H1 (cell line): ENCODE results near the gene EHHADH. TPM values are rescaled to one million over a fixed set of nuclear protein-coding genes. Genes with fewer than 3 reads are reported as not detected.

Experiments
- CTCF ChIA-PET: fragments of 300-600 bp; sonication (Branson Sonifier 250); formaldehyde crosslinking; loops from one replicate; lab custom pipeline; 2021; ENCODE audit not compliant: partially characterized antibody; lab: Charles Lee
- POLR2A ChIA-PET: fragments of 300-600 bp; sonication (Branson Sonifier 250); formaldehyde crosslinking; loops from one replicate; lab custom pipeline; 2021; ENCODE audit warnings: inconsistent platforms; ENCODE audit not compliant: partially characterized antibody; lab: Charles Lee
- DNase-seq, 2 experiments: peaks; one replicate each; pipeline versions ENCODE4 v3.0.0 to v3.0.0-alpha.2; 2010 to 2022; ENCODE audit warnings: low spot score in 2 of 2, low read depth in 1 of 2, mixed read lengths in 1 of 2
- FAIRE-seq: peaks from 2 replicates; lab custom pipeline; 2011; peaks lifted over from hg19 to GRCh38; lab: Jason Lieb, UNC
- H2AFZ ChIP-seq: 2 replicates; pipeline ENCODE4 v1.8.1; 2012; ENCODE audit warnings: low read length, inconsistent platforms
- H2AK5ac ChIP-seq: 2 replicates; pipeline ENCODE4 v1.6.1; 2013; ENCODE audit warnings: low read depth, low read length
- H2BK120ac ChIP-seq: replicated peaks from 2 replicates; pipeline ENCODE3; 2013; ENCODE audit warnings: low read depth, low read length, inconsistent platforms
- H2BK12ac ChIP-seq: 2 replicates; pipeline ENCODE4 v1.6.1; 2013; ENCODE audit warnings: low read depth, low read length
- H2BK15ac ChIP-seq: 2 replicates; pipeline ENCODE4 v1.6.1; 2013; ENCODE audit warnings: low read length
- H2BK20ac ChIP-seq: 2 replicates; pipeline ENCODE4 v1.6.1; 2013; ENCODE audit warnings: low read length
- H2BK5ac ChIP-seq: 2 replicates; pipeline ENCODE4 v1.6.1; 2013; ENCODE audit warnings: low read depth, low read length
- H3K14ac ChIP-seq: 2 replicates; pipeline ENCODE4 v1.6.1; 2013; ENCODE audit warnings: inconsistent platforms; ENCODE audit not compliant: insufficient read length
- H3K18ac ChIP-seq: 2 replicates; pipeline ENCODE4 v1.6.1; 2013; ENCODE audit warnings: low read length; ENCODE audit errors: extremely low read depth
- H3K23ac ChIP-seq: 2 replicates; pipeline ENCODE4 v1.6.1; 2013; ENCODE audit warnings: inconsistent platforms; ENCODE audit not compliant: insufficient read length
- H3K23me2 ChIP-seq: 2 replicates; pipeline ENCODE4 v1.6.1; 2013; ENCODE audit warnings: low read depth, low read length
- H3K27ac ChIP-seq: 2 replicates; pipeline ENCODE4 v1.6.1; 2011; ENCODE audit warnings: low read depth, low read length, inconsistent platforms
- H3K27me3 ChIP-seq, 4 experiments: replicated peaks in 1 of 4; 1 replicate in 1 of 4; 2 replicates in 3 of 4; pipeline versions ENCODE4 v1.6.1 to v1.8.1; 2011 to 2013; ENCODE audit warnings: low read length in 3 of 4, mild to moderate bottlenecking in 3 of 4, inconsistent platforms in 2 of 4, mixed read lengths in 2 of 4, moderate library complexity in 1 of 4; ENCODE audit not compliant: control insufficient read depth in 3 of 4, insufficient read depth in 3 of 4; ENCODE audit errors: extremely low read depth in 1 of 4
- H3K36me3 ChIP-seq, 4 experiments: 2 replicates each; pipeline versions ENCODE4 v1.6.1 to v1.8.1; 2011 to 2013; ENCODE audit warnings: mild to moderate bottlenecking in 4 of 4, low read length in 3 of 4, moderate library complexity in 2 of 4, control low read depth in 1 of 4, inconsistent platforms in 1 of 4; ENCODE audit not compliant: insufficient read depth in 4 of 4, control insufficient read depth in 2 of 4
- H3K4ac ChIP-seq: replicated peaks from 2 replicates; pipeline ENCODE3; 2013; ENCODE audit warnings: low read length, low read depth, mixed read lengths, inconsistent platforms; ENCODE audit not compliant: insufficient read length
- H3K4me1 ChIP-seq, 4 experiments: replicated peaks in 1 of 4; 1 replicate in 1 of 4; 2 replicates in 3 of 4; pipeline versions ENCODE4 v1.6.1 to v1.8.1; 2011 to 2013; ENCODE audit warnings: low read length in 3 of 4, inconsistent platforms in 2 of 4, mixed read lengths in 1 of 4; ENCODE audit not compliant: insufficient read depth in 4 of 4, control insufficient read depth in 3 of 4
- H3K4me2 ChIP-seq, 2 experiments: 2 replicates each; pipeline versions ENCODE4 v1.6.1 to v1.8.1; 2011 to 2013; ENCODE audit warnings: low read depth in 2 of 2, low read length in 2 of 2, control low read depth in 1 of 2, inconsistent platforms in 1 of 2, mild to moderate bottlenecking in 1 of 2; ENCODE audit not compliant: insufficient read depth in 1 of 2
- H3K4me3 ChIP-seq, 4 experiments: fragments of 200-600, 300-600 bp in 1 of 4; sonication (generic), shearing (Covaris generic), sonication (Bioruptor Twin) in 1 of 4; 2 replicates each; pipeline versions ENCODE4 v1.5.1 to v1.8.1; 2011 to 2016; ENCODE audit warnings: low read length in 4 of 4, low read depth in 3 of 4, control low read depth in 2 of 4, inconsistent platforms in 2 of 4, mild to moderate bottlenecking in 2 of 4, mixed read lengths in 1 of 4, moderate library complexity in 1 of 4; ENCODE audit not compliant: insufficient read depth in 2 of 4; ENCODE audit errors: extremely low read depth in 1 of 4
- H3K56ac ChIP-seq: replicated peaks from 2 replicates; pipeline ENCODE3; 2013; ENCODE audit warnings: low read depth, mild to moderate bottlenecking, mixed read lengths, low read length, inconsistent platforms; ENCODE audit not compliant: insufficient read length
- H3K79me1 ChIP-seq: 2 replicates; pipeline ENCODE4 v1.6.1; 2013; ENCODE audit warnings: low read depth, low read length, control low read depth
- H3K79me2 ChIP-seq, 2 experiments: 2 replicates each; pipeline versions ENCODE4 v1.6.1 to v1.8.1; 2012 to 2013; ENCODE audit warnings: low read length in 2 of 2, mild to moderate bottlenecking in 2 of 2, inconsistent platforms in 1 of 2; ENCODE audit not compliant: insufficient read depth in 2 of 2, control insufficient read depth in 1 of 2
- H3K9ac ChIP-seq, 4 experiments: replicated peaks in 1 of 4; 1 replicate in 1 of 4; 2 replicates in 3 of 4; pipeline versions ENCODE4 v1.6.1 to v1.8.1; 2011 to 2013; ENCODE audit warnings: low read depth in 3 of 4, low read length in 3 of 4, control low read depth in 2 of 4, mild to moderate bottlenecking in 2 of 4, moderate library complexity in 2 of 4, inconsistent platforms in 1 of 4; ENCODE audit errors: extremely low read depth in 1 of 4
- H3K9me3 ChIP-seq, 2 experiments: 2 replicates each; pipeline versions ENCODE4 v1.6.1 to v1.8.1; 2012 to 2013; ENCODE audit warnings: mild to moderate bottlenecking in 2 of 2, moderate library complexity in 2 of 2, control low read depth in 1 of 2, inconsistent platforms in 1 of 2, low read depth in 1 of 2, low read length in 1 of 2, mixed read lengths in 1 of 2; ENCODE audit not compliant: insufficient read depth in 2 of 2
- H4K20me1 ChIP-seq, 2 experiments: replicated peaks in 1 of 2; 2 replicates each; pipeline versions ENCODE3 to v1.8.1; 2011 to 2013; ENCODE audit warnings: inconsistent platforms in 2 of 2, low read length in 2 of 2, mild to moderate bottlenecking in 1 of 2; ENCODE audit not compliant: insufficient read depth in 2 of 2, control insufficient read depth in 1 of 2
- H4K5ac ChIP-seq: 2 replicates; pipeline ENCODE4 v1.6.1; 2013; ENCODE audit warnings: low read length, low read depth, mixed read lengths, inconsistent platforms; ENCODE audit not compliant: insufficient read length
- H4K8ac ChIP-seq: 2 replicates; pipeline ENCODE4 v1.8.0; 2013; ENCODE audit warnings: mild to moderate bottlenecking, moderate library complexity, low read length, inconsistent platforms; ENCODE audit not compliant: insufficient read depth; ENCODE audit errors: extremely low read depth
- H4K91ac ChIP-seq: replicated peaks from 2 replicates; pipeline ENCODE3; 2013; ENCODE audit warnings: low read length, mixed read lengths, inconsistent platforms; ENCODE audit not compliant: insufficient read length
- CBX8 ChIP-seq: fragments of 300-800, 300-1000 bp; sonication (generic); IDR thresholded peaks from 2 replicates; pipeline ENCODE4 v1.7.1; 2016; ENCODE audit warnings: low read depth, low read length, borderline replicate concordance
- PHF8 ChIP-seq: fragments of 200-600 bp; sonication (generic); conservative IDR thresholded peaks from 2 replicates; pipeline ENCODE4 v1.7.1; 2012; ENCODE audit warnings: low read depth, mild to moderate bottlenecking, inconsistent platforms, low read length, moderate library complexity
- RBBP5 ChIP-seq: IDR thresholded peaks from 2 replicates; pipeline ENCODE4 v1.7.1; 2012; ENCODE audit warnings: low read depth, mild to moderate bottlenecking, inconsistent platforms, low read length, moderate library complexity, borderline replicate concordance
- TAF1 ChIP-seq: IDR thresholded peaks from 2 replicates; pipeline ENCODE4 v1.6.1; 2011; ENCODE audit warnings: mild to moderate bottlenecking, low read depth, low read length
- YY1 ChIP-seq: IDR thresholded peaks from 2 replicates; pipeline ENCODE4 v1.6.1; 2011; ENCODE audit warnings: low read depth, mild to moderate bottlenecking, low read length
- ZNF274 ChIP-seq: IDR thresholded peaks from 2 replicates; pipeline ENCODE4 v1.7.0; 2012; ENCODE audit warnings: low read length, borderline replicate concordance; ENCODE audit errors: extremely low read depth
- WGBS, 2 experiments: shearing (Covaris generic) in 1 of 2; methylation state at CpG; one replicate each; pipeline versions ENCODE4 v1.1.6 to v1.1.7; 2013 to 2015; ENCODE audit warnings: low lambda C conversion rate in 2 of 2, mixed read lengths in 2 of 2, inconsistent platforms in 1 of 2, low coverage in 1 of 2, missing lambda C conversion rate in 1 of 2; ENCODE audit not compliant: insufficient replicate concordance in 2 of 2, insufficient coverage in 1 of 2, insufficient read length in 1 of 2; ENCODE audit errors: extremely low coverage in 1 of 2, missing lambda C conversion rate in 1 of 2; 5-methylcytosine and 5-hydroxymethylcytosine counted together
- long read RNA-seq, 2 experiments: library from RNA in 1 of 2; library from capped mRNA in 1 of 2; stranded (forward); transcript quantifications; one replicate each; pipeline ENCODE4 v2.0.0, GENCODE V29; 2021; ENCODE audit warnings: inconsistent platforms in 1 of 2
- polyA minus RNA-seq, 3 experiments: library from RNA; depleted of rRNA, polyadenylated mRNA; stranded (reverse); fragments of >200 nt; gene quantifications; 1 replicate in 2 of 3; 2 replicates in 1 of 3; pipeline ENCODE4 v1.2.3, GENCODE V29; 2011
- polyA plus RNA-seq, 7 experiments: library from polyadenylated mRNA; depleted of rRNA in 3 of 7; stranded (reverse) in 5 of 7; unstranded in 2 of 7; fragments of >200 nt in 5 of 7; fragments of 200-250 nt in 2 of 7; gene quantifications; 1 replicate in 5 of 7; 2 replicates in 1 of 7; 4 replicates in 1 of 7; pipeline versions ENCODE4 v1.2.1 to v1.2.3, GENCODE V29; 2011 to 2013; ENCODE audit warnings: missing spikeins in 2 of 7, mixed read lengths in 2 of 7
- total RNA-seq: library from RNA; stranded (reverse); fragmentation: NEBNext Ultra II Directional; extraction: Animal tissue kit (Norgen Biotek cat#: 25700); gene quantifications from 2 replicates; pipeline ENCODE4 v1.2.1, GENCODE V29; 2021

The EHHADH gene
- total RNA-seq, result 2.9 and 3.5 TPM in 2 replicates
- 0.82 and 1.4 TPM in 2 replicates for polyA plus RNA-seq (2011; rRNA removed)
- polyA plus RNA-seq (2011; cell fraction: cytosol; rRNA removed), result 1.7 TPM
- 1.6 TPM for polyA plus RNA-seq (2011; cell fraction: nucleus; rRNA removed)
- polyA plus RNA-seq (2012, experiment 1 of 2), result 1.2 to 2.4 TPM (median 2.2 TPM) in 4 replicates
- polyA plus RNA-seq (2012, experiment 2 of 2), result 0.07 TPM
- 1.0 TPM for polyA plus RNA-seq (2013, experiment 1 of 2)
- polyA plus RNA-seq (2013, experiment 2 of 2), result 1.0 TPM
- polyA minus RNA-seq (2011; rRNA and poly(A)+ RNA removed), result 4.6 and 5.0 TPM in 2 replicates
- polyA minus RNA-seq (2011; cell fraction: cytosol; rRNA and poly(A)+ RNA removed), result 4.4 TPM
- polyA minus RNA-seq (2011; cell fraction: nucleus; rRNA and poly(A)+ RNA removed), result 2.4 TPM
- long read RNA-seq, experiment 1, partial matches to known transcripts, result 0 of 2 reads
- long read RNA-seq, experiment 1, other reads (novel, unspliced or antisense), result 1 of 2 reads
- long read RNA-seq, experiment 2, partial matches to known transcripts, result 0 of 1 reads
- long read RNA-seq, experiment 2, other reads (novel, unspliced or antisense), result 0 of 1 reads

DNA sequence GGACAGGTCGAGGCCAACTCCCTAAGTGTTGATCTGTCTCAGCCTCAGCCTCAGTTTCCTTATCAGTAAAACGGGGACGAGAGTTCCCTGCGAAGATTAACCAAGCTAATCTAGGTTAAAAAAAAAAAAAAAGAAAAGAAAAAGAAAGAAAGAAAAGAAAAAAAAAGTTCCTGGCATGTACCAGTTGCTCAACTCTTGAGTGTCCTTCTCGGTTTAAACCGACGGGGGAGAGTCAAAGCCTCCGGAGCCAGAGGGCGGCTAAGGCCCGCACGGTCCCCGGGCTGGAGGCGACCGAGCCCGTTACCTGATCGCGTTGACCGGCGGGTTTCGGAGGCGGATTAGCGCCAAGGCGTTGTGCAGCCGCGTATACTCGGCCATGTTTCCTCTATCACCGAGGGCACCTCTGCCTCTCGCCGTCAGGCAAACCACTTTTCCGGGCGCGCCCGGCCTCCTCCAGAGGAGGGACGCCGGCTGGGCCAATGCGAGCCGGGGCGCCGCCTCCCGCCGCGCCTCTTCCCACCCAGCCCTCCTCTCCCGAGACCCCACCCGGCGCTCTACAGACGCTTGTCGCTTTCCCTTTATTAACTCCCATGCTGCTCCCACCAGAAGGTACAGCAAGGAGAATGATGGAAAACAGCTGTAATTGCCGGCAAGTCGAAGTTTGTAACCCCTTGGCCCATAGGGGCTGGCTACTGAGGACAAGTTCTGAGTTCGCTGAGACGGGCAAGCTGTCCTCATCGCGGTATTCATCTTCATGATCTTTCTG lies at the start of gene EHHADH:
TSS of gene EHHADH (minus strand) at position 405 of the 766 bp plus-strand sequence. CDS start at position 378, 27 bp downstream.
- peaks cover 0 to 4% of the 10 kb centered on the region in 2 experiments; a peak in 3 of 4 replicates for H3K9me3 ChIP-seq
- no peak within 1 kb of the TSS for H2BK120ac ChIP-seq
- no peak within 1 kb of the TSS for H3K56ac ChIP-seq
- DNase-seq, result peak in 1 of 2 experiments; percentile 61
- H4K91ac ChIP-seq, result no peak within 1 kb of the TSS
- H2BK15ac ChIP-seq, result no peak within 1 kb of the TSS
- peak within 1 kb of the TSS; percentile 62; the same call in 1 of the 2 replicates for H4K8ac ChIP-seq
- H3K23me2 ChIP-seq, result peaks cover 2% of the 10 kb centered on the region; the same call in 1 of the 2 replicates
- H4K20me1 ChIP-seq, result no peaks in the 10 kb centered on the region
- H3K27ac ChIP-seq, result no peak within 1 kb of the TSS
- no peak within 1 kb of the TSS for H3K23ac ChIP-seq
- FAIRE-seq, result no peak
- no peak within 1 kb of the TSS; the same call in none of the 2 replicates for H3K18ac ChIP-seq
- WGBS, 2 experiments, result 56% methylated on average over 29 of the region's 53 CpGs; no CpG with 5 or more reads in 1 of the 2 experiments
- no peaks in the 10 kb centered on the region for H3K36me3 ChIP-seq
- H2BK20ac ChIP-seq, result no peak within 1 kb of the TSS
- no peak within 1 kb of the TSS for H3K4ac ChIP-seq
- no peak within 1 kb of the TSS for H2BK12ac ChIP-seq
- H3K79me1 ChIP-seq, result no peaks in the 10 kb centered on the region
- peak within 1 kb of the TSS; percentile 69 for H3K4me2 ChIP-seq
- peak within 1 kb of the TSS; percentile 60 for H2AFZ ChIP-seq
- no peaks in the 10 kb centered on the region for H3K79me2 ChIP-seq
- peaks cover 0 to 3% (median 2%) of the 10 kb centered on the region in 4 experiments; a peak in 2 of 7 replicates for H3K4me1 ChIP-seq
- ChIA-PET POLR2A (interaction anchor here (0.7 kb wide), 1 partner anchor 10 kb away, joined by 3 read pairs; no protein-coding TSS in a partner anchor), CTCF (interaction anchor here (0.6 to 1.2 kb wide), 3 partner anchors 55 to 102 kb away, joined by 3 read pairs; no protein-coding TSS in a partner anchor)
- H3K9ac ChIP-seq, result peak within 1 kb of the TSS in 2 of 4 experiments; percentile 20 to 34; a peak in 2 of 7 replicates
- H3K4me3 ChIP-seq, result peak within 1 kb of the TSS; percentile 44 to 56 (median 46)
- no peak within 1 kb of the TSS; the same call in 1 of the 2 replicates for H2BK5ac ChIP-seq
- no peaks in the 10 kb centered on the region for H3K27me3 ChIP-seq
- no peak within 1 kb of the TSS for H3K14ac ChIP-seq
- no peak; the same call in 1 of the 2 replicates for TF ChIP-seq TAF1
- peak; percentile 41; the same call in 1 of the 2 replicates for TF ChIP-seq PHF8
- TF ChIP-seq RBBP5, result peak; percentile 82; the same call in 1 of the 2 replicates
- TF ChIP-seq ZNF274, result no peak
- no peak for TF ChIP-seq CBX8
- peak; percentile 56; the same call in 1 of the 2 replicates for TF ChIP-seq YY1
- TF ChIP-seq, all 59 proteins: peak for 3
- no peak within 1 kb of the TSS for H4K5ac ChIP-seq
- no peak within 1 kb of the TSS for H2AK5ac ChIP-seq
